GM18517 (cell line): ENCODE measurements around the gene CHERP.
"Not testable (repeated sequence)": the region's sequence is repeated elsewhere in the genome, so short reads cannot be mapped to it uniquely, and the experiment has no call there.

Experiments
- ATAC-seq: cut with Tn5 transposase; IDR thresholded peaks from one replicate; pipeline ENCODE4 v1.9.1; 2021; ENCODE audit warnings: mild to moderate bottlenecking, moderate library complexity; ENCODE audit not compliant: unreplicated experiment

CHERP gene

GRCh38 chr19:16579381-16579780, 37.1 kb upstream of the CHERP start:
- no peak for ATAC-seq

GRCh38 chr19:16577531-16577985, 35.3 kb upstream of the CHERP start:
- no peak for ATAC-seq

DNA sequence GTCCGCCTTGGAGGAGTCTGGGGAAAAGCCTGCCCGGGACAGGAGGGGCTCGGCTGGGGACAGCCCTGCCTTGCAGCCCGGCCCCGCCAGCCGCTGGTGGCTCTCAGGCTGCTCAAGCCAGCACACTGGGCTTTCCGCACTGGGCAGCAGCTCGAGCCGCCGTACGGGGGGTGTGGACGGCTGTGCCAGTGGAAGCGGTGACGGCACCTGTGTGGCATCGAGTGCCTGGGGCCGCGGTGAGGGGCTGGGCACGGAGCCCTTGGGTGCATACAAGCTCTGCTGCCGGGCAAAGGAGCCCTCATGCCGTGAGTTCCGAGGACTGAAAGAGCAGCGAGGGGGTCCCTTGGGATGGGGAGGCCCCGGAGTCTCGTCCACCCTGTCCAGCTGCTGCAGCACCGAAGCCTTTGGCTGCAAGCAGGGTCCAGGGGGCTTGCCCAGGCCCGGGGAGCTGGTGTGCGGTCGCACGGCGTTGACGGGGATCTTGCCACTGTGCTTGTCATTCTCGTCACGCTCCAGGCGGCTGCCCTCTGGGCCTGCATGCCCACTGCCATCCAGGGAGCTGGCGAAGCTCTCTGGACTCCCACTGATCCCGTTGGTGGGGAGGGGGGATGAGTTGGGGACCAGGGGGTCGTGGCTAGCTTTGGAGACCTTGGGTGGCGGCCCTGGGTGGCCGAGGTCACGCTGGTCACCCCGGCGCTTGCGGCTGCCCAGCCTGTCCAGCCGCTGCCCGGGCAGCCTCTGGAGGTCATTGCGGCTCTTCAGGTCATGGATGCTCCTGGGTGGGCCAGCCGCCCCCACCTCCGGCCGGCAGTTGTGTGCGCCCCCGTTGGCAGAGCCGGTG, 34.7 kb upstream of the CHERP start:
- ATAC-seq, result no peak

DNA sequence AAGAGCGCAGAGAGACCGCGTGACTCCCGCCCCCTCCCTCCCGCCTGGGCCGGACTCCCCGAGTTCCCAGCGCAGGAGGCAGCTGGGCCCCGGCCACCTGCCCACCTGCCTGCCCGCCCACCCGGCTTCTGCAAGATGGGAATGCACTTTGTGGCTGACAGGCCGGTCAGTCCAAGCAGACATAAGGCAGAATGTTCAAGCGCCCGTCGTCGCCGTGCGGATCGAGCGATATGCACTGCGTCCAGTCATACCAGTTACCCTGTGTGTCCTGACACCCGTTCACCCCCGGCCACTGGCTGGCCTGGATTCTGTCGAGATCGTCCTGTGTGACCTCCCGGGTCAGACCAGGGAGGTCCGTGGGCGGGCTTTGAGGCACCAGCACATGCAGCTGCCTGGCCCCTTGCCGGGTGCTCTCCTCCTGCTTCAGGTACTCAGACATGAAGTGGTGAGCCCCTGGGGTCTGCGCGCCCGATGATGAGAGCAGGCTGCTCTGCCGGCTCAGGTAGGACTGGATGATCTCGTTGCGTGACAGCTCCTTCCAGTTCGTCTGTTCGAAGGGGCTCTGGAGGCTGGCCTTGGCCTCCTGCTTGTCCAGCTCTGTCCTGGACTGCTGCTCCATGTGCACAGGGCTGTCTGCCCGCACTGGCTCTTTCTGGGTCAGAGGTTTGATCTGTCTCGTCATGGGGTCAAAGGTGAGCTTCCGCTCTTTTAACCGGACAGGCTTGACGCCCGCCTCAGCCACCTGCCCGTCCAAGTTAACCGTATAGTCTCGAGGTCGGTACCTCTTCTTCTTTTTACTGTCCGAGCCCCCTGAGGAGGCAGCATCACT, 33.8 kb upstream of the CHERP start:
- ATAC-seq, result no peak

- ATAC-seq, result no peak
Observed at GRCh38 chr19:16575282-16575681, 33.0 kb upstream of the CHERP start.

DNA sequence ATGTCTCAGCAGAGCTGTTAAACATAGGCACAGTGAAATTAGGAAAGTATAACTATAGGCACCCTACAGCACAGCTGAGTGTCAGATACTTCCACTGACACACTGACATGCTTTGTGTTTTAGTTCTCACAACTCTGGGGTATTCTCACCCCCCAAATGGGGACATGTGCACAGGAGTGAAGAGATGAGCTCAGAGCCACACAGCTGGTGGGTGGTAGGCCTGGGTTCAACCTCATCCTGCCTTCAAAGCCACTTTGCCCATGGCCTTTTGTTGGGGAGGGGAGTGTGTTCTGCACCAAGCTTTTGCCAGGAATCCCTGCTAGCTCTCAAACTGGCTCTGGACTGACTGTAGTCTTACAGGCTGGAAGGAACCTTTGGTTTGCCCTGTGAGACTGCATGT, 31.7 kb upstream of the CHERP start:
- ATAC-seq, result no peak

DNA sequence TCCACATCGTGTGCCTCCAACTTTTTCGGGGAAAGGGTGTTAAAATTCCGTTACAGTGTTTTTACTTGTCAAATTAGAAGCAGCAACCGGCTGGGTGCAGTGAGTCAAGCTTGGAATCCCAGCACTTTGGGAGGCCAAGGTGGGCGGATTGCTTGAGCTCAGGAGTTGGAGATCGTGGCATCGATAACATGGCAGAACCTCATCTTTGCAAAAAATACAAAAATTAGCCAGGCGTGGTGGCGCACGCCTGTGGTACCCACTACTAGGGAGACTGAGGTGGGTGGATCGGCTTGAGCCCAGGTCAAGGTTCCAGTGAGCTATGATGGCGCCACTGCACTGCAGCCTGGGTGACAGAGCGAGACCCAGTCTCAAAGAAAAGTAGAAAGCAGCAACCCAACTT, 31.1 kb upstream of the CHERP start:
- ATAC-seq, result no peak

DNA sequence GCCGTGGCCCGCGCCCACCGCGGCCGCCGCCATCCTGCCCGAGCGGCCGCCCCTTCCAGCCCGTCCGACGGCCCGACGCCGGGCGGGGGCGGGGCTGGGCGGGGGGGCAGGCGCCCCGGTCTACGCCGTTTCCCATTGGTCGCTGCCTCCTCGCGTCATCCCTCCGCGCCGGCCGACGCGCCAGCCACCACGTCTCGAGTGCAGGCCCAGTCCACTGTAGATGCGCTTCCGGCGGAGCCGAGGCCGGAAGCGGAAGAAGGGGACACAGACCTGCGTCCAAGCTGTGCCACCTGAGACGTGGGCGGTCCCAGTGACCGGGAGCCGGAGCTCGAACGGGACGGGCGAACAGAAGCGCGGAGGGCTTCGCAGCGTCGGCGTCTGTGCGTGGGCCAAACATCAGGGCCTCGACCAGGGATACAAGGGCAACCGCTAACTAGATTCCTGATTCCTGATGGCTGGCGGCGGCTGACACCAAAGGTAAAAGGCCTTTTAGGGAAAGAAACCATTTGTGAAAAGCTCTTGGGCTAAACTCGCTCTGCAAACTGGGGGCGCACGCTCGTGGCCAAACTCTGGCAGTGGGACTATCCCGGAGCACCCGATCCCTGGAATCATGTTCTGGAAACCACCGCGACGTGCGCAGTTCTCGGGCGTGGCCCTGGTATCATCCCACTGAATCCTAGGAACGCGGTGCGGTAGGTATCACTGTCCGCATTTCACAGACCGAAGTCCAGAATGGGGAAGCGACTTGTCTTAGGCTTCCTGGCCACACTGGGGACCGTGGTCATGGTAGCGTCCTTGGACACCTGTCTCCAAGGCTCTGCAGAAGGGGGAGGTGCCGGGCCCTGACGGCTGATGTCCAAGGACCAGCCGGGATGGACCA, 30.3 kb upstream of the CHERP start, which contains the start of gene SLC35E1:
Gene SLC35E1 (minus strand): TSS at position 84 of the 880 bp plus-strand sequence. CDS start 51 bp downstream, at position 33.
- ATAC-seq, result peak; percentile 78

DNA sequence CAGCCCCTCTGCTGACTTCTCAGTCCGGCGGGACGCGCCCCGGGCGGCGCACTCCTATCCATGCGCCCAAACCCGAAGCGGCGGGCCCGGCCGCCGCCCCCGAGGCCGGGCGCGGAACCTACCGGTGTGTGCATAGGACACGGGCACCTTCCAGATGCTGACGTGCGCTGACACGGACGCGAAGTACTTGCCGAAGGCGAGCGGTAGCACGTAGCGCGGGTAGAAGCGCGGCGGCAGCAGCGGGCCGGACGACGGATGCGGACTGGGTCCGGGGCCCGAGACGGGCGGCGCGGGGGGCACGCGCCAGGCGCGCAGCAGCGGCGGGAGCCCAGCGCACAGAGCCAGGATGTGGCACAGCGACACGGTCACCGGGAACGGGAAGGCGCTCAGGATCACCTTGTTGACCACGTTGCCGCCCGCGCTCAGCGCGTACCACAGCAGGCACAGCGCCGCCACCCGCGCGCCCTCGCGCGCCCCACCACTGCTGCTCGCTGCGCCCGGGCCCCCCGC, 29.6 kb upstream of the CHERP start:
- ATAC-seq, result peak; percentile 29

GRCh38 chr19:16571283-16571682, 29.0 kb upstream of the CHERP start:
- no peak for ATAC-seq

- ATAC-seq, result no peak
Observed at GRCh38 chr19:16569609-16570320, 27.5 kb upstream of the CHERP start.

DNA sequence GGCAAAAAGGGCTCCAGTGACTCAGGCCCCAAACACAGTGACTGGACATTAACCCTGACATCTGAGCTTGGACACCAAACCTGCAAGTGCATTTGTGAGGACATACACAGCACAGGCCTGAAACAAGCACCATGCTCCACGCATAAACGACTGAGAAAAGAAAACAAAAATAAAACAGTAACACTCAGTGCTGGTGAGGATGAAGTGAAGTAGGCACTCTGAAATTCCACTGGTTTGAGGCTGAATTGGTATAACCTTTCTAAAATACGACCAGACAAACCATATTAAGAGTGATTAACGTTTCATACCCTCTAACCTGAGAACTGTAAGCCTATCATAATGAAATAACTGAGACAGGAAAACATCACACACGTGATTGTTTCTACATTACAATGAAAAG, 24.5 kb upstream of the CHERP start:
- no peak for ATAC-seq

GRCh38 chr19:16566161-16566560, 23.9 kb upstream of the CHERP start:
- ATAC-seq, result no peak

DNA sequence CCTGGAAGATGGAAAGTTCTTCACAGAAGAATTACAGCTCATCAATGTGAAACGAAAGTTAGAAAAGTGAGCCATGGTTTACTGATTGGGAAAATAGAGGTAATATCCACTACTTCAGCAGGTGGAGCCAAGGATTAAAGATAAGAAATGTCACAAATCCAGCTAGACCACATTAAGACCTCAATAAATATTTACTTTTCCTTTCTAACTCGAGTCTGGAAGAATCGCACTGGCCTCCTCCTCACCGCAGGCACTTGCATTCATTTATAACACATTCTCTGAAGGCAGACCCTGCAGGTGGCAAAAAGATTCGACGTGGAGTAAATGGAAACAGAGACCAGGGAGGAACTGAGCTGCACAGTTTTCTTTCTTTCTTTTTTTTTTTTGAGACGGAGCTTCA, 22.6 kb upstream of the CHERP start:
- ATAC-seq, result no peak

GRCh38 chr19:16562608-16563025, 20.4 kb upstream of the CHERP start:
- no peak for ATAC-seq

GRCh38 chr19:16561382-16561781, 19.1 kb upstream of the CHERP start:
- ATAC-seq, result no peak

DNA sequence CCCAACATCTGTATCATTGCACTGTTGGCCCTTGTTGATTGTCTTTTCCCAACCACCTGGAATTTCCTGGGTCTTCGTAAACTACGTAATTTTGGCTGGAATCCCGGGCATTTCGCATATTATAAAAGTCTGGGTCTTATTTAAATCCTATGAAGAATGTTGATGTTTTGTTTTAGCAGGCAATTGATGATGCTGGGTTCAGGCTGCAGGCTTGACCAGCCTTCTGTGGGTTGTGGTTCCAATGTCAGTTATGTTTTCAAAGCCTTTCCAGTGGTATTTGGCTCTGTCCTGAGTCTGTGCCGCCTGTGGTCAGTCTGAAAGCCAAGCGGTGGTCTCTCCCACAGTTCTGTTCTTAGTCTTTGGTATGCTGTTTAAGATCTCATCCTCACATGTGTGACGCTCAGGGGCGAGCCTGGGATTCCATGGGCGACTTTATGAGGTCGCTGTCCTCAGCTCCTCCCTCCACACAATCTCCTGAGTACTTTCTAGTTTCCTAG, 17.6 kb upstream of the CHERP start:
- no peak for ATAC-seq

DNA sequence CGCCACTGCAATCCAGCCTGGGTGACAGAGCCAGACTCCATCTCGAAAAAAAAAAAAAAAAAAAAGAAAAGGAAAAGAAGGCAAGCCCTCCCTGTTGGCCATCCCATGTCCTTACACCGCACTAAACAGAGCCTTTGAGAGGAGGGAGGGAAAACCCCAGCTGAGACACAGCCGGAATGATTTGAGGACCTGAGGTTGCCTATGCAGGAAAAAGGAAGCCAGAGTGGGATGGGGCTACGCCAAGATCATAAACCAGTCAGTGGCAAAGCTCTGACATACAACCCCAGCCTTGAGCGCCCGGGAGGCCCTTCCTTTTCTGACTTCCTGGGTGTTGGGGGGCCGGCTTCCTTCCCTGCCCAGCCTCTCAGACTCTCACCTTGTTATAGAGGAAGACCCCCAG, 12.5 kb upstream of the CHERP start:
- no peak for ATAC-seq

DNA sequence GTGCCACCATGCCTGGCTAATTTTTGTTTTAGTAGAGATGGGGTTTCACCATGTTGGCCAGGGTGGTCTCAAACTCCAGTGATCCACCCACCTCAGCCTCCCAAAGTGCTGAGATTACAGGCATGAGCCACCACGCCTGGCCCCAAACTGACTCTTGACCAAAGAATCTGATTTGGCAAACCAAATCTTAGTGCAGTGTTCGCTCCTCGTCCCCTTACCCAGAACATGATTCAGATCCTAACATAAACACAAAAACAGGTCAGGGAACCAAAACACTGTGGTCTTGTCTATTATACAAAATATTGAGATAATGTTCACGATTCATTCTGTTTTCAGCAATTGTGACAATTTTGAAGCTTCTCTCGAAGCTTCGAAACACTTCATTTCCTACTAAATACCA, 9.7 kb upstream of the CHERP start:
- ATAC-seq, result not testable (repeated sequence)

DNA sequence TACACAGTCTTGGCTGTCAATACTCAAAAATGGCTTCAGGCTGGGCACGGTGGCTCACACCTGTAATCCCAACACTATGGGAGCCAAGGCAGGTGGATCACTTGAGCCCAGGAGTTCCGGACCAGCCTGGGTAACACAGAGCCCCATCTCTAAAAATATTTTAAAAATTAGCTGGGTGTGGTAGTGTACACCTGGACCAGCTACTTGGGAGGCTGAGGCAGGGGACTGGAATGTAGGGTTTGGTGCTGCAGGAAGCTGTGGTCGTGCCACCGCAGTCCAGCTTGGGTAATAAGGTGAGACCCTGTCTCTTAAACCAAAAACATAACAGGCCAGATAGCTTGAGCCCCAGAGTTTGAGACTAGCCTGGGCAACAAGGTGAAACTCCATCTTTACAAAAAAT, 6.7 kb upstream of the CHERP start:
- ATAC-seq, result no peak
